ENCODE results near the gene LRIG1.

LRIG1 gene

GRCh38 chr3:66496746-66497145 is 4.1 kb downstream of the LRIG1 start:
- DNase-seq (ENCODE audit: extremely low spot score): no peak
- TF ChIP-seq, protein P1, sequence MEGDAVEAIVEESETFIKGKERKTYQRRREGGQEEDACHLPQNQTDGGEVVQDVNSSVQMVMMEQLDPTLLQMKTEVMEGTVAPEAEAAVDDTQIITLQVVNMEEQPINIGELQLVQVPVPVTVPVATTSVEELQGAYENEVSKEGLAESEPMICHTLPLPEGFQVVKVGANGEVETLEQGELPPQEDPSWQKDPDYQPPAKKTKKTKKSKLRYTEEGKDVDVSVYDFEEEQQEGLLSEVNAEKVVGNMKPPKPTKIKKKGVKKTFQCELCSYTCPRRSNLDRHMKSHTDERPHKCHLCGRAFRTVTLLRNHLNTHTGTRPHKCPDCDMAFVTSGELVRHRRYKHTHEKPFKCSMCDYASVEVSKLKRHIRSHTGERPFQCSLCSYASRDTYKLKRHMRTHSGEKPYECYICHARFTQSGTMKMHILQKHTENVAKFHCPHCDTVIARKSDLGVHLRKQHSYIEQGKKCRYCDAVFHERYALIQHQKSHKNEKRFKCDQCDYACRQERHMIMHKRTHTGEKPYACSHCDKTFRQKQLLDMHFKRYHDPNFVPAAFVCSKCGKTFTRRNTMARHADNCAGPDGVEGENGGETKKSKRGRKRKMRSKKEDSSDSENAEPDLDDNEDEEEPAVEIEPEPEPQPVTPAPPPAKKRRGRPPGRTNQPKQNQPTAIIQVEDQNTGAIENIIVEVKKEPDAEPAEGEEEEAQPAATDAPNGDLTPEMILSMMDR (IDR thresholded peaks at IDR 0.05; ENCODE audit: control extremely low read depth, extremely low read depth, low read depth, missing control alignments): no peak
- POLR2A ChIA-PET: no interaction called here
- CTCF ChIA-PET: interaction anchor here (1.0 to 2.5 kb wide), 4 partner anchors 9 to 28 kb away, joined by 4 to 9 read pairs (median 5); no protein-coding TSS in a partner anchor

GRCh38 chr3:66496301-66496700 is 4.5 kb downstream of the LRIG1 start:
- TF ChIP-seq, protein P1 (IDR thresholded peaks at IDR 0.05; ENCODE audit: control extremely low read depth, extremely low read depth, low read depth, missing control alignments): no peak
- CTCF ChIA-PET: interaction anchor here (1.4 to 2.5 kb wide), 3 partner anchors 10 to 27 kb away, joined by 4 to 9 read pairs (median 6); no protein-coding TSS in a partner anchor
- DNase-seq (ENCODE audit: extremely low spot score): no peak
- POLR2A ChIA-PET: no interaction called here

- CTCF ChIA-PET: interaction anchor here (0.9 to 2.5 kb wide), 3 partner anchors 9 to 13 kb away, joined by 3 to 9 read pairs (median 6); no protein-coding TSS in a partner anchor
- TF ChIP-seq, protein P1 (IDR thresholded peaks at IDR 0.05; ENCODE audit: control extremely low read depth, extremely low read depth, low read depth, missing control alignments): no peak
- DNase-seq (ENCODE audit: extremely low spot score): no peak
- POLR2A ChIA-PET: no interaction called here
Measured at GRCh38 chr3:66495668-66496045, 5.2 kb downstream of the LRIG1 start.

DNA sequence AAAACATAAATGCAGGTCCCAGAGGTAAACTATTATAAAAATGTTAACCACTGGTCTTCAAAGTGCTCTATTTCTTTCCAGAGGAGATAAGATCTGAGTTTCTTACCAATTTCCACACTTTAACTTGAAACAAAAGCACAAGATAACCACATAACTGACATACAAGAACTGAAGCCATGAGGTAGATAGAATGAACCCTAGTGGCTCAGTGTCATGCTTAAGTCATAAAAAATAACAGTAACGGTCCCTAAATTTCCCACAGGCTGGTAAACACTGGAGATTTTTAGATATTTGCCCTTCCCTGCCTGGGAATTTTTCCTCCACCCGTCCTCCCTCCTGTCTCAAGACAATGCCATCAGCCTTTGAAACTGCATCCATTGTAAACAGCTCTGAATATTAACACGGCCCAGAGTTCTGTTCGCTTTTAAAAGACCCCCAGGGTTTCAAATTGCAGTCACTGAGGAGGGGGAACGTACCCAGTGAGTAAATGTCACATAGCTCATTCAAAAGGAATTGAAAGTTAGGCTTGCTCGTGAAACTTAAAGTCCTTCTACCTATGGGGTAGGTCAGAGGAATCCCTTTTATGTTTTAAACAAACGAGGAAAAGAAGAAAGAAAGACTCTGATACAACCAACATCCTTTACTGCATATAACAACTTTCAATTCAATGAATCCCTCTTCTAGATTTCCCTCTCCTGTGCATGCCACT is 5.7 kb downstream of the LRIG1 start:
- POLR2A ChIA-PET: no interaction called here
- CTCF ChIA-PET: interaction anchor here (0.9 to 2.5 kb wide), 4 partner anchors 9 to 23 kb away, joined by 3 to 9 read pairs (median 4); no protein-coding TSS in a partner anchor
- TF ChIP-seq, protein P1 (IDR thresholded peaks at IDR 0.05; ENCODE audit: control extremely low read depth, extremely low read depth, low read depth, missing control alignments): no peak

GRCh38 chr3:66493458-66494099 is 7.2 kb downstream of the LRIG1 start:
- POLR2A ChIA-PET: no interaction called here
- TF ChIP-seq, protein P1 (IDR thresholded peaks at IDR 0.05; ENCODE audit: control extremely low read depth, extremely low read depth, low read depth, missing control alignments): no peak
- CTCF ChIA-PET: interaction anchor here (1.3 to 3.2 kb wide), 4 partner anchors 10 to 24 kb away, joined by 3 to 15 read pairs (median 6); no protein-coding TSS in a partner anchor
- DNase-seq (ENCODE audit: extremely low spot score): no peak

More for the DNA sequence above, 5.7 kb downstream of the LRIG1 start:
- DNase-seq (ENCODE audit: extremely low spot score): no peak

GRCh38 chr3:66492672-66493071 is 8.2 kb downstream of the LRIG1 start:
- ChIA-PET CTCF (interaction anchor here (1.3 to 3.2 kb wide), 4 partner anchors 9 to 24 kb away, joined by 3 to 15 read pairs (median 6); no protein-coding TSS in a partner anchor), POLR2A (no interaction called here)
- no peak for DNase-seq (ENCODE audit: extremely low spot score)
- TF ChIP-seq, protein P1 (IDR thresholded peaks at IDR 0.05; ENCODE audit: control extremely low read depth, extremely low read depth, low read depth, missing control alignments): no peak

Measured in GM10248 (cell line).